ENCODE results near the gene C17orf107.

- TF ChIP-seq CTCF (IDR thresholded peaks at IDR 0.05; ENCODE audit: low read depth, low read length), result no peak
- TF ChIP-seq EZH2phosphoT487 (IDR thresholded peaks at IDR 0.05; ENCODE audit: low read depth), result no peak
Observed at GRCh38 chr17:4942760-4943508, 43.6 kb downstream of the C17orf107 start.
